ENCODE data around the gene TMEM250.
"Not testable (repeated sequence)": the region's sequence is repeated elsewhere in the genome, so short reads cannot be mapped to it uniquely, and the experiment has no call there.

TMEM250 gene

GRCh38 chr9:136118320-136119060 is at the start of gene TMEM250:
Gene TMEM250, minus strand, starts transcription at chr9:136118875. Its CDS starts 1,975 bp downstream, at chr9:136116900.
- peak; percentile 93 for DNase-seq

- DNase-seq: no peak
Observed at GRCh38 chr9:136163248-136163850, 44.7 kb upstream of the TMEM250 start.

GRCh38 chr9:136160995-136161610 is 42.4 kb upstream of the TMEM250 start:
- DNase-seq: no peak

GRCh38 chr9:136160381-136160841 is 41.7 kb upstream of the TMEM250 start:
- peak; percentile 89 for DNase-seq

GRCh38 chr9:136159851-136160250 is 41.2 kb upstream of the TMEM250 start:
- DNase-seq: no peak

- DNase-seq: no peak
Observed at GRCh38 chr9:136157477-136158265, 39.0 kb upstream of the TMEM250 start.

- no peak for DNase-seq
Observed at GRCh38 chr9:136156209-136157120, 37.8 kb upstream of the TMEM250 start.

- no peak for DNase-seq
Observed at GRCh38 chr9:136155576-136155975, 36.9 kb upstream of the TMEM250 start.

- no peak for DNase-seq
Observed at GRCh38 chr9:136154943-136155342, 36.3 kb upstream of the TMEM250 start.

- DNase-seq: no peak
Observed at GRCh38 chr9:136153381-136154065, 34.8 kb upstream of the TMEM250 start.

- DNase-seq: no peak
Observed at GRCh38 chr9:136152931-136153330, 34.3 kb upstream of the TMEM250 start.

GRCh38 chr9:136152543-136152866 is 33.8 kb upstream of the TMEM250 start:
- DNase-seq: no peak

GRCh38 chr9:136151848-136152542 is 33.3 kb upstream of the TMEM250 start:
- DNase-seq: no peak

- DNase-seq: no peak
Observed at GRCh38 chr9:136151214-136151804, 32.6 kb upstream of the TMEM250 start.

GRCh38 chr9:136150664-136151213 is 32.1 kb upstream of the TMEM250 start:
- DNase-seq: not testable (repeated sequence)

- no peak for DNase-seq
Observed at GRCh38 chr9:136149853-136150252, 31.2 kb upstream of the TMEM250 start.

- DNase-seq: no peak
Observed at GRCh38 chr9:136149337-136149736, 30.7 kb upstream of the TMEM250 start.

GRCh38 chr9:136148766-136149165 is 30.1 kb upstream of the TMEM250 start:
- no peak for DNase-seq

GRCh38 chr9:136147890-136148714 is 29.4 kb upstream of the TMEM250 start:
- no peak for DNase-seq
